ENCODE results near the gene DSC1.

DNA sequence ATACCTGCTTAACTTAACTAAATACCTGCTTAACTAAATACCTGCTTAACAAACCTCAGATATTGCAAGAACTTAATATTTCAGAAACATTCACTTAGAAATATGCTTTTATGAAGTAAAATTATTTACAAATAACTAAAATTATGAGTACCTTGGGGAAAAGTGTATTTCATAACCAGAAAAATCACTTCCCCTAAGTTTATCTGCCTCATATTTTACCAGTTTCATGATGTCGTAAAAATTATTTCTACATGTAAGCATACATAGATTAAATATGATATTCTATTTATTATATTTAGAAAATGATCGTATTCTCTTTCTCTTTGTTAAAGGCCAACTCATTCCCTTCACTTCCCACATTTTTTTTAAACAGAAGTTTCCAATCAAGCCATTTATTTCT lies 41.5 kb upstream of the DSC1 start:
- TF ChIP-seq FOSL2 (CRISPR knock-in tag; IDR thresholded peaks at IDR 0.05), result no peak
- TF ChIP-seq SNRNP70 (IDR thresholded peaks at IDR 0.05; ENCODE audit: low read depth, low read length), result no peak
- no peak for TF ChIP-seq POLR2A (IDR thresholded peaks at IDR 0.05; ENCODE audit: insufficient read depth in 1 of 2, low read depth in 2 of 2, low read length in 2 of 2)
- no peak for TF ChIP-seq CTCF (CRISPR knock-in tag; IDR thresholded peaks at IDR 0.05)
- no peak for TF ChIP-seq EZH2 (conservative IDR thresholded peaks at IDR 0.05; ENCODE audit: low read depth, low read length)
- TF ChIP-seq EP300 (IDR thresholded peaks at IDR 0.05; ENCODE audit: low read depth in 2 of 2, low read length in 2 of 2), result no peak
- TF ChIP-seq EP300 (CRISPR knock-in tag; IDR thresholded peaks at IDR 0.05; ENCODE audit: borderline replicate concordance), result no peak
- TF ChIP-seq, protein P1, sequence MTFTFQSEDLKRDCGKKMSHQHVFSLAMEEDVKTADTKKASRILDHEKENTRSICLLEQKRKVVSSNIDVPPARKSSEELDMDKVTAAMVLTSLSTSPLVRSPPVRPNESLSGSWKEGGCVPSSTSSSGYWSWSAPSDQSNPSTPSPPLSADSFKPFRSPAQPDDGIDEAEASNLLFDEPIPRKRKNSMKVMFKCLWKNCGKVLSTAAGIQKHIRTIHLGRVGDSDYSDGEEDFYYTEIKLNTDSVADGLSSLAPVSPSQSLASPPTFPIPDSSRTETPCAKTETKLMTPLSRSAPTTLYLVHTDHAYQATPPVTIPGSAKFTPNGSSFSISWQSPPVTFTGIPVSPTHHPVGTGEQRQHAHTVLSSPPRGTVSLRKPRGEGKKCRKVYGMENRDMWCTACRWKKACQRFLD (CRISPR knock-in tag; IDR thresholded peaks at IDR 0.05; ENCODE audit: borderline replicate concordance), result no peak
- no peak for TF ChIP-seq PITX1 (CRISPR knock-in tag; IDR thresholded peaks at IDR 0.05)
- TF ChIP-seq, protein P2, sequence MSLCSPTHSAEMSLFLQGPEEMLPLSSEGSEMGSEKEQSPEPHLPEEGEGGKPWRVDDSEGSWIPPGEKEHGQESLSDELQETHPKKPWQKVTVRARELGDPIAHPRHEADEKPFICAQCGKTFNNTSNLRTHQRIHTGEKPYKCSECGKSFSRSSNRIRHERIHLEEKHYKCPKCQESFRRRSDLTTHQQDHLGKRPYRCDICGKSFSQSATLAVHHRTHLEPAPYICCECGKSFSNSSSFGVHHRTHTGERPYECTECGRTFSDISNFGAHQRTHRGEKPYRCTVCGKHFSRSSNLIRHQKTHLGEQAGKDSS (CRISPR knock-in tag; IDR thresholded peaks at IDR 0.05; ENCODE audit: borderline replicate concordance, low read depth), result no peak
- no peak for TF ChIP-seq ELF1 (CRISPR knock-in tag; IDR thresholded peaks at IDR 0.05)
- TF ChIP-seq PRPF4 (IDR thresholded peaks at IDR 0.05; ENCODE audit: low read depth, low read length, poor library complexity, severe bottlenecking), result no peak
- TF ChIP-seq SIN3A (IDR thresholded peaks at IDR 0.05; ENCODE audit: borderline replicate concordance, low read depth, low read length), result no peak
- TF ChIP-seq RAD51 (IDR thresholded peaks at IDR 0.05; ENCODE audit: borderline replicate concordance), result no peak
- TF ChIP-seq POLR2G (IDR thresholded peaks at IDR 0.05; ENCODE audit: low read depth, low read length), result no peak

All from HepG2 (cell line).